Aorta (tissue), 5 donors: ENCODE results near the gene CD109. TPM values are rescaled to one million over a fixed set of nuclear protein-coding genes. Genes with fewer than 3 reads are reported as not detected.
"Not testable (repeated sequence)": the region's sequence is repeated elsewhere in the genome, so short reads cannot be mapped to it uniquely, and the experiment has no call there.

ENCODE experiments used
- ATAC-seq: fragments of 200-7000 bp; cut with Tn5 transposase; one replicate; pipeline ENCODE4 v1.9.1; 2022; ENCODE audit warnings: moderate library complexity; ENCODE audit not compliant: low FRiP score
- DNase-seq, 2 donors: peaks; one replicate each; pipeline ENCODE4 v3.0.0-alpha.2; 2020
- H3K27ac ChIP-seq, 2 donors: one replicate each; pipeline ENCODE4 v1.5.1; 2013; ENCODE audit warnings: low read length in 2 of 2, mild to moderate bottlenecking in 2 of 2, moderate library complexity in 2 of 2, control low read depth in 1 of 2, inconsistent platforms in 1 of 2, low read depth in 1 of 2
- H3K27me3 ChIP-seq, 2 donors: one replicate each; pipeline ENCODE4 v1.6.1; 2013; ENCODE audit warnings: control low read depth in 1 of 2, low read length in 1 of 2, mild to moderate bottlenecking in 1 of 2, moderate library complexity in 1 of 2; ENCODE audit not compliant: insufficient read depth in 2 of 2, control insufficient read depth in 1 of 2
- H3K36me3 ChIP-seq, 2 donors: one replicate each; pipeline ENCODE4 v1.6.1; 2013; ENCODE audit warnings: control low read depth in 1 of 2, low read length in 1 of 2, mild to moderate bottlenecking in 1 of 2; ENCODE audit not compliant: insufficient read depth in 2 of 2, control insufficient read depth in 1 of 2
- H3K4me1 ChIP-seq, 2 donors: one replicate each; pipeline ENCODE4 v1.6.1; 2013; ENCODE audit warnings: low read length in 2 of 2, control low read depth in 1 of 2, mild to moderate bottlenecking in 1 of 2, moderate library complexity in 1 of 2; ENCODE audit not compliant: insufficient read depth in 2 of 2, control insufficient read depth in 1 of 2
- H3K4me3 ChIP-seq, 2 donors: one replicate each; pipeline ENCODE4 v1.5.1; 2013; ENCODE audit warnings: low read length in 2 of 2, control low read depth in 1 of 2, mild to moderate bottlenecking in 1 of 2
- H3K9me3 ChIP-seq: one replicate; pipeline ENCODE4 v1.6.1; 2013; ENCODE audit warnings: mild to moderate bottlenecking, low read length; ENCODE audit not compliant: control insufficient read depth
- WGBS, 2 donors: extraction: QIAGEN DNeasy Blood & Tissue Kit; methylation state at CpG; one replicate each; pipeline ENCODE4 v1.1.7; 2013; 5-methylcytosine and 5-hydroxymethylcytosine counted together
- intact Hi-C, 2 donors: fragments of 100-400 bp; cut with DNase I; formaldehyde crosslinking; loops; one replicate each; pipeline versions ENCODE4 v1.14.2 to v1.15.0; 2022
- polyA plus RNA-seq, 2 donors: library from polyadenylated mRNA; stranded (reverse); fragments of 200-250 nt; gene quantifications; one replicate each; pipeline ENCODE4 v1.2.3, GENCODE V29; 2013
- total RNA-seq, 2 donors: library from RNA; stranded (reverse); fragmentation: NEBNext Ultra II Directional; extraction: Animal tissue kit (Norgen Biotek cat#: 25700); gene quantifications; one replicate each; pipeline ENCODE4 v1.2.1, GENCODE V29; 2021
- donor health status: healthy with polysubstance abuse.
- donor health status: Bipolar disorder and iron deficiency.
- donor health status: DM: no; HTN: no; CAD: no.
- donor health status: DM: no; HTN: no; CAD: no.
- donor health status: DM: yes; HTN: yes; CAD: no.

The CD109 gene
- total and polyA plus RNA-seq, 4 donors, result 1.9 to 29.8 (median 15.2) TPM

- H3K4me3 ChIP-seq, result no peak overlapping the region
- ATAC-seq, result no peak
- DNase-seq, result no peak
- no peaks in the 10 kb centered on the region for H3K27me3 ChIP-seq
- intact Hi-C loops, result loop anchor here in 1 of 2 donors (10.0 kb wide), 1 partner anchor 1536 kb away; no protein-coding TSS in a partner anchor
- peaks cover 0 to 3% of the 10 kb centered on the region in 2 donors for H3K4me1 ChIP-seq
- no peak overlapping the region for H3K27ac ChIP-seq
- no peaks in the 10 kb centered on the region for H3K36me3 ChIP-seq
- WGBS, 2 donors, result 19 to 25% methylated on average over 3 of the region's 3 CpGs
- H3K9me3 ChIP-seq, result peaks cover 3% of the 10 kb centered on the region
Measured at GRCh38 chr6:73679009-73679408, 17.0 kb upstream of the CD109 start.

- H3K4me3 ChIP-seq, result not testable (repeated sequence)
- 84 to 85% methylated on average over 5 of the region's 5 CpGs for WGBS, 2 donors
- intact Hi-C loops, result loop anchor here in 1 of 2 donors (10.0 kb wide), 1 partner anchor 1535 kb away; no protein-coding TSS in a partner anchor
Measured at GRCh38 chr6:73679846-73680245, 16.2 kb upstream of the CD109 start.

GRCh38 chr6:73680289-73680918, 15.6 kb upstream of the CD109 start:
- no peak for ATAC-seq
- 57 to 81% methylated on average over 5 of the region's 5 CpGs for WGBS, 2 donors

More at GRCh38 chr6:73679846-73680245, 16.2 kb upstream of the CD109 start:
- not testable (repeated sequence) for H3K27me3 ChIP-seq, ATAC-seq, H3K9me3 ChIP-seq, DNase-seq, H3K36me3 ChIP-seq, H3K4me1 ChIP-seq, H3K27ac ChIP-seq

GRCh38 chr6:73683574-73683973, 12.4 kb upstream of the CD109 start:
- intact Hi-C loops, H3K4me1 ChIP-seq, H3K27ac ChIP-seq, H3K27me3 ChIP-seq, H3K36me3 ChIP-seq, H3K9me3 ChIP-seq, DNase-seq, ATAC-seq, H3K4me3 ChIP-seq: not testable (repeated sequence)
- WGBS, 2 donors, result 76 to 83% methylated on average over 2 of the region's 2 CpGs

More at GRCh38 chr6:73680289-73680918, 15.6 kb upstream of the CD109 start:
- Histone ChIP-seq H3K27ac (no peak overlapping the region), H3K9me3 (peaks cover 3% of the 10 kb centered on the region), H3K36me3 (no peaks in the 10 kb centered on the region), H3K4me3 (no peak overlapping the region), H3K4me1 (peaks cover 0 to 3% of the 10 kb centered on the region in 2 donors), H3K27me3 (no peaks in the 10 kb centered on the region)
- DNase-seq, result no peak
- intact Hi-C loops, result no loop called here

GRCh38 chr6:73688351-73688750, 7.7 kb upstream of the CD109 start:
- no peak overlapping the region for H3K4me3 ChIP-seq
- no peaks in the 10 kb centered on the region for H3K27me3 ChIP-seq
- no peaks in the 10 kb centered on the region for H3K9me3 ChIP-seq
- no peaks in the 10 kb centered on the region for H3K4me1 ChIP-seq
- 57% methylated on average over 1 of the region's 1 CpG for WGBS, 2 donors
- no peaks in the 10 kb centered on the region for H3K36me3 ChIP-seq
- intact Hi-C loops, result no loop called here
- no peak overlapping the region for H3K27ac ChIP-seq
- DNase-seq, result no peak
- ATAC-seq, result no peak

- H3K27ac ChIP-seq, result no peak overlapping the region
- no peaks in the 10 kb centered on the region for H3K9me3 ChIP-seq
- no peaks in the 10 kb centered on the region for H3K36me3 ChIP-seq
- H3K27me3 ChIP-seq, result no peaks in the 10 kb centered on the region
- WGBS, 2 donors, result 82 to 85% methylated on average over 5 of the region's 5 CpGs
- H3K4me1 ChIP-seq, result peaks cover 0 to 2% of the 10 kb centered on the region in 2 donors
- intact Hi-C loops, result no loop called here
- H3K4me3 ChIP-seq, result no peak overlapping the region
- DNase-seq, result no peak
- no peak for ATAC-seq
Measured at GRCh38 chr6:73690056-73690455, 5.9 kb upstream of the CD109 start.

- H3K36me3 ChIP-seq, result no peaks in the 10 kb centered on the region
- H3K9me3 ChIP-seq, result no peaks in the 10 kb centered on the region
- DNase-seq, result no peak
- H3K4me1 ChIP-seq, result peaks cover 0 to 2% of the 10 kb centered on the region in 2 donors
- intact Hi-C loops, result no loop called here
- H3K4me3 ChIP-seq, result no peak overlapping the region
- no peaks in the 10 kb centered on the region for H3K27me3 ChIP-seq
- ATAC-seq, result no peak
- no peak overlapping the region for H3K27ac ChIP-seq
Measured at GRCh38 chr6:73691512-73691911, 4.5 kb upstream of the CD109 start.

- Histone ChIP-seq H3K27ac (peak overlapping the region; percentile 8 to 46), H3K27me3 (no peaks in the 10 kb centered on the region), H3K36me3 (no peaks in the 10 kb centered on the region), H3K4me3 (peak overlapping the region; percentile 57 to 68), H3K9me3 (no peaks in the 10 kb centered on the region), H3K4me1 (peaks cover 0 to 2% of the 10 kb centered on the region in 2 donors)
- DNase-seq, result peak in 1 of 2 donors; percentile 74
- whole genome bisulfite sequencing, 2 donors, result 15 to 28% methylated on average over 5 of the region's 5 CpGs
- intact Hi-C loops, result no loop called here
- peak; percentile 72 for ATAC-seq
Measured at GRCh38 chr6:73694711-73695411, 1.1 kb upstream of the CD109 start.
